Measurements from ENCODE around the gene GNAI3. TPM values are rescaled to one million over a fixed set of nuclear protein-coding genes. Genes with fewer than 3 reads are reported as not detected.
A peak's percentile ranks its signal among the peaks of the same experiment; 100 is the strongest.

Gene GNAI3
- total RNA-seq, 2 experiments from 2014 or later, result 9.4 to 9.6 TPM

DNA sequence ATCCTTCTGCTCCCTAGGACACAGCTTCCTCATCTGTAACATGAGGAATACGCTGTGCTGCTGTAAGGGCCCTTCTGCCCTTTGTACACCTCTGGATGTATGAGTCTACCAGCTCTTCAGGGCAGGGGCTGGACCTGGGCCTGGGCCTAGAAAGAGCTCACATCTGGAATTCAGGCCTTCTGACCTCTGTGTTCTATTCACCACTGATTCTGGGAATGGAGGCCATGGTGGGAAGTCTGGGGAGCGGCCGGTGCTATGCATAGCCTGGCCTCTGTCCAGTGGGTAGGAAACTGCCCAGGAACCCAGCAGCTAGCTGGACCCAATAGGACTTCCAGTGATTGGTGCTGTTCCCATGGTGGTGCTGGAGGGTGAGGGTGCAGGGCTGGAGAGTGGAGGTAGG is 19.7 kb upstream of the GNAI3 start:
- ChIA-PET POLR2A (interaction anchor here (2.2 to 5.2 kb wide), 2 partner anchors 20 to 44 kb away, joined by 7 to 46 read pairs; partner anchors contain the start of genes ATXN7L2 and GNAI3), CTCF (interaction anchor here (2.0 to 17.9 kb wide), 3 partner anchors 13 to 251 kb away, joined by 9 to 779 read pairs (median 57); partner anchors contain the start of genes ATXN7L2 and CYB561D1)
- Mint-ChIP-seq H3K27ac (no peak overlapping the region), H3K36me3 (ENCODE audit: low read depth) (no peaks in the 10 kb centered on the region), H3K9me3 (no peaks in the 10 kb centered on the region), H3K27me3 (peaks cover 13% of the 10 kb centered on the region), H3K4me1 (peaks cover 22% of the 10 kb centered on the region), H3K4me3 (no peak overlapping the region)
- no peak for DNase-seq

DNA sequence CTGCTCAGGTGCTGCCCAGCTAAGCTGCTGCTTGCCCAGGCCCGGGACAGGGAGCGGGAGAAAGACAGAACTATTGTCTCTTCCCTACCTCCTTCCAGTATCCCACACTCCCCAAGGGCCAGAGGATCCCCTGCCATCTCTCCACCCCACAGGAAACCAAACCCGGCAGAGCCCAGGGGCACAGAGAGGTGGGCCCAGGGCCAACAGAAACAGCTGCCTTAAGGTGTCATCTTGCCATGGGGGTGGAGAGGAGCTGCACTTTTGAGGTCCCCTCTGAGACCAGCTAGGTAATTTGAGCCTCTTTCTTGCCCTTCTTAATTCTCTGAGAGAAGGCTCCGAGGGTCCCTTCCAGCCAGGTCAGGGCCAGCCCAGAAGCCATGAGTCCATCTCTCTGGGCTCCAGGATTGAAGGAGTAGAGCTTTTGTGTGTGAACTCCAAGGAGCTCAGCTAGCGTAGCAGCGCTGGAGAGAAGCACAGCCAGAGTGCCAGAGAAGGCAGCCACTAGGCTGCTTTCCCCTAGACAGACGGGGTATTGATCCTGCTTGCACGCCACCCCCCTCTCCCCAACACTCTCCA is 18.4 kb upstream of the GNAI3 start:
- ChIA-PET CTCF (interaction anchor here (0.7 to 17.9 kb wide), 6 partner anchors 11 to 343 kb away, joined by 3 to 779 read pairs (median 8); partner anchors contain the start of genes AMIGO1, ATXN7L2 and CYB561D1), POLR2A (interaction anchor here (0.9 to 5.2 kb wide), 8 partner anchors 10 to 45 kb away, joined by 3 to 46 read pairs (median 10); partner anchors contain the start of genes AMIGO1, ATXN7L2, CYB561D1 and GNAI3)
- Mint-ChIP-seq H3K36me3 (ENCODE audit: low read depth) (no peaks in the 10 kb centered on the region), H3K4me3 (no peak overlapping the region), H3K27me3 (peaks cover 10% of the 10 kb centered on the region), H3K9me3 (no peaks in the 10 kb centered on the region), H3K27ac (no peak overlapping the region), H3K4me1 (peaks cover 22% of the 10 kb centered on the region)
- no peak for DNase-seq

DNA sequence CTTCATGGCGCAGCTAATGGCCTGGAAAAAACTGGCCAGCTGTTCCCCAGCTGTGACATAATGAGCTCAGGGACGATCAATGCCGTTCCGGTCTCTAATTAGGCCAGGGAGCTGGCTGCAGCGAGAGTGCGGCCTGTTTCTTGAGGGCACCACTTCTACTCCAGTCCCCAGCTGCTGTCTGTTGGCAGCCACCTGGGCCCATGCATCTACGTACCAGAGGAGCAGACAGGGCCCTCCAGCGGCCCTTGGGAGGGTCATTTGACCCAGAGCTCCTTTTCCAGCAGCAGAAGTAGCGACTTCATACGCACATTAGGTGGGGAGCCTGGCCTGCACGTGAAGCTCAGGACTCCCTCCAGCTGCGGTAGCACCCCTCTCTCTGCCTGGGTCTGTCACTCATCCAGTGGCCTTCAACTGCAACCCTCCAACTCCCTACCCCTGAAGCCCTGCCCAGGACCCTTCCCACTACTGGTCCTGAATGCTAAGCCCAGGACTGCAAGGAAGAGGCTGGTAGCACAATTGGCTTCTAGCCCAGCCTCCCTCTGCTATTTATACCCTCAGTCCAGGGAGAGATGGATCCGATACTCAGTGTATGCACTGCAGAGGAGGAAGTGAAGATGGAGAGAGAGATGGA is 17.8 kb upstream of the GNAI3 start:
- Mint-ChIP-seq H3K9me3 (no peaks in the 10 kb centered on the region), H3K27ac (no peak overlapping the region), H3K4me3 (no peak overlapping the region), H3K36me3 (ENCODE audit: low read depth) (no peaks in the 10 kb centered on the region), H3K27me3 (peaks cover 10% of the 10 kb centered on the region), H3K4me1 (peaks cover 22% of the 10 kb centered on the region)
- CTCF ChIA-PET, result interaction anchor here (1.5 to 17.9 kb wide), 6 partner anchors 12 to 253 kb away, joined by 3 to 779 read pairs (median 22); partner anchors contain the start of genes AMIGO1, ATXN7L2, CYB561D1 and PSMA5
- POLR2A ChIA-PET, result interaction anchor here (0.9 to 5.2 kb wide), 7 partner anchors 11 to 45 kb away, joined by 3 to 46 read pairs (median 13); partner anchors contain the start of genes AMIGO1, ATXN7L2, CYB561D1 and GNAI3
- DNase-seq, result no peak

DNA sequence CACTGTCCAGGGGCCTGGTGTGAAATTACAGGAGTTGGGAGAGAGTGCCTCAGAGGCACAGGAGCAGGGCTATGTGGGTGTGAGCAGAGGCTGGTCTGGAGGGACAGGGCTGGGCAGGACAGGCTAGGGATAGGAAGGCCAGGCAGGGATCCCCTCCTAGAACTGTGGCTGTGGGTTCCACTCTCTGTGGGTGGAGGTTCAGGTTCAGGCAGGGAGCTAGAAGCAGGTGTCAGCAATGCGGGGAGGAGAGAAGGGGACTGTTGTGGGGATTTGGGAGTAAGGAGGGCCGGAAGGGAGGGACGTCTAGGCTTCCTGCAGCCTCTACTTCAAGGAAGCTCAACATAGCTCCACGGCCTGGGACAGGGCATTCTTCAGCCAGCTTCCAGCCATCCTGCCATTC is 17.0 kb upstream of the GNAI3 start:
- ChIA-PET POLR2A (interaction anchor here (1.0 to 5.2 kb wide), 11 partner anchors 15 to 248 kb away, joined by 3 to 54 read pairs (median 12); partner anchors contain the start of genes AMIGO1, ATXN7L2, CYB561D1 and PSMA5), CTCF (interaction anchor here (0.6 to 17.9 kb wide), 30 partner anchors 9 to 503 kb away, joined by 3 to 779 read pairs (median 8); partner anchors contain the start of genes AHCYL1, AMIGO1, ATXN7L2 and CYB561D1)
- H3K9me3 Mint-ChIP-seq, result no peaks in the 10 kb centered on the region
- DNase-seq, result no peak
- H3K27me3 Mint-ChIP-seq, result peaks cover 5% of the 10 kb centered on the region
- peak overlapping the region; percentile 10 for H3K27ac Mint-ChIP-seq
- peaks cover 22% of the 10 kb centered on the region for H3K4me1 Mint-ChIP-seq
- no peaks in the 10 kb centered on the region for H3K36me3 Mint-ChIP-seq (ENCODE audit: low read depth)
- no peak overlapping the region for H3K4me3 Mint-ChIP-seq

DNA sequence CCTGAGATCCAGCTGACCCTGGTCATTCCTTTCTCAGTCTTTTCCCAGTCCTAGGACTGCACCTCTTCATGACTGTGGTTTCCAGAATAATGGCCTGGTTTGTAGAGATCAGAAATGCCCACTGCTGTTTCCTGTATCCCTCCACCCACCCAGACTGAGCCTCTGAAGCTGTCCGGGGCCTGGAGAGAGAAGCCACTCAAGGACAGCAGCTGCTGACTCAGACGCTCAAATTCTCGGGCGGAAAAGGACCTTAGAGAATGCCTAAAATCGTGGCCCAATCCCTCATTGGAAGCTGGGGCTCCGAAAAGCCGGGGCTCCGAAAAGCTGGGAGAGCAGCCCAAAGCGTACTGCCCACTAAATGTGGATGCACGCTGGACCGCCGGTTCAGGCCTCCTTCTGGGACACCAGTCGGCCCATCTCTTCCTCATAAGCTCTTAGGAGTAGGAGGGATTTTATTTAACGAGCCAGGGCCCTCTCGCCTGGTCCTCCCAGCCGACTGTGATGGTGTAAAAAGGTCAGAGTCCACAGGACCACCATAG is 16.5 kb upstream of the GNAI3 start:
- ChIA-PET POLR2A (interaction anchor here (0.7 to 5.2 kb wide), 16 partner anchors 8 to 269 kb away, joined by 3 to 54 read pairs (median 8); partner anchors contain the start of genes AMIGO1, ATXN7L2, CYB561D1 and GNAI3), CTCF (interaction anchor here (0.6 to 17.9 kb wide), 50 partner anchors 9 to 502 kb away, joined by 3 to 779 read pairs (median 5); partner anchors contain the start of genes AHCYL1, AMIGO1, AMPD2 and ATXN7L2)
- Mint-ChIP-seq H3K4me1 (peaks cover 22% of the 10 kb centered on the region), H3K27ac (no peak overlapping the region), H3K9me3 (no peaks in the 10 kb centered on the region), H3K27me3 (peaks cover 2% of the 10 kb centered on the region), H3K36me3 (ENCODE audit: low read depth) (no peaks in the 10 kb centered on the region), H3K4me3 (peak overlapping the region; percentile 48)
- no peak for DNase-seq

DNA sequence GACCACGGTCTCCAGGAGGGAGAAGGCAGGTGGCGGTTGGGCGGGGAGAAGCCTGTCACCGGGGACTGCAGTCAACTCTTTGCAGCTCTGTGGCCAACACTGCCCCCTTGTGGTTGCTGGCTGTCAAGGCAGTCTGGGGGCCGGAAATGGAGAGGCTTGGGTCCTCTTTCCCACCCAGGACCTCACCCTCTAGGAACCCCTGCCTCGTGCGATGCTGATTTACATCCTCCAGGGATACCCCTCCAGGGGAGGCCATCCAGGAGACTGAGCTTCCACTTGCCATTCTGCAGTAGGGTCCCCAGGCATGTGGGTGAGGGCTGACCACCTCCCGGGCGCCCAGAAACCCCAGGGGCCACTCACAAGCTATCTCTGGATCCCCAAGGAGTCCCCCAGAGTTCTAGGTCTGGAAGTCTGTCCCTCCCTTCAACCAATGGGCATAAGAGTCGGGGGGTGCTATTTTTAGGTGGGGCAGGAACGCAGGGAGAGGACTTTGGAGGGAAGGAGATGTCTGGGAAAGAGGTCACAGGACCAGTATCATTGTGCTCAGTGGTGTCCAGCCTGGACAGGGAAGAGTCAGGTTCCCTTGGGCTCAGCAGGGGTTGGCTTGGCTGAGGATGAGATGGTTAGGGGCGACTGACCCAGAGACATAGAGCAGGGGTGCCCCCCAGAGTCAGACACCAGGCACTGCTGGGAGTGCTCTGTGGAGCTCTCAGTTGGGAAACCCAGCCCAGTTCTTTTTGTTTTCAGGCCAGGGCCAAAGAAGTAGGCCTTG is 15.9 kb upstream of the GNAI3 start:
- peak; percentile 92 for DNase-seq
- Mint-ChIP-seq H3K4me3 (peak overlapping the region; percentile 48), H3K9me3 (no peaks in the 10 kb centered on the region), H3K36me3 (ENCODE audit: low read depth) (no peaks in the 10 kb centered on the region), H3K4me1 (peaks cover 22% of the 10 kb centered on the region), H3K27me3 (no peaks in the 10 kb centered on the region), H3K27ac (peak overlapping the region; percentile 90)
- CTCF ChIA-PET, result interaction anchor here (0.5 to 17.9 kb wide), 59 partner anchors 9 to 502 kb away, joined by 3 to 779 read pairs (median 4); partner anchors contain the start of genes AHCYL1, AMIGO1, AMPD2 and ATXN7L2
- POLR2A ChIA-PET, result interaction anchor here (0.7 to 5.2 kb wide), 17 partner anchors 9 to 270 kb away, joined by 3 to 54 read pairs (median 7); partner anchors contain the start of genes AMIGO1, ATXN7L2, CYB561D1 and GNAI3

DNA sequence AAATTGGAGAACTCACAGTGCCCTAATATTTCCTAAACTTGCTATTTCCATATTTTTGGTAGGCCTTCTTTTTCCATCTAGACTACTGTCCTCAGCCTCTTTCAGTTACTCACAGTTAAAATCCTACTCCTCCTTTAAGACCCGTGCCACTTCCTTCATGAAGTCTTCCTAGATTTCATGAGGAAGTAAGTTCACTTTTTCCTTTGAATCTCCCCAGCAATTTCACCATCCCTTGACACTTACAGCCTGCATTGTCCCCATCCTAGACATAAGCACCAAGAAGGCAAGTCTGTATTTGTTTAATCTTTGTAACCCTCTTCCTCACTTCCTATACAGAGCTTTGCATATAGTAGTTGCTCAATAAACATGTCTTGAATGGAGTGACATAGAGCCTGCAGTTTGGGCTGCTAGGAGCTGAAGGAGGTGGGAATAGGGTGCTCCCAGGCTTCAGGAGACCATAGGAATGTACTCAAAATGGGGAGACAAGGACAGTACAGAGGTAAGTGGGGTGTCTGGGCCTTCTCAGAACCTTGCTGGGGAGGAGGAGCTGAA is 14.0 kb upstream of the GNAI3 start:
- ChIA-PET POLR2A (no interaction called here), CTCF (interaction anchor here (0.6 to 17.9 kb wide), 7 partner anchors 11 to 278 kb away, joined by 3 to 779 read pairs (median 22); partner anchors contain the start of genes ATXN7L2, CYB561D1 and SORT1)
- Mint-ChIP-seq H3K9me3 (no peaks in the 10 kb centered on the region), H3K27me3 (no peaks in the 10 kb centered on the region), H3K4me3 (no peak overlapping the region), H3K27ac (no peak overlapping the region), H3K4me1 (peaks cover 22% of the 10 kb centered on the region), H3K36me3 (ENCODE audit: low read depth) (no peaks in the 10 kb centered on the region)
- no peak for DNase-seq

DNA sequence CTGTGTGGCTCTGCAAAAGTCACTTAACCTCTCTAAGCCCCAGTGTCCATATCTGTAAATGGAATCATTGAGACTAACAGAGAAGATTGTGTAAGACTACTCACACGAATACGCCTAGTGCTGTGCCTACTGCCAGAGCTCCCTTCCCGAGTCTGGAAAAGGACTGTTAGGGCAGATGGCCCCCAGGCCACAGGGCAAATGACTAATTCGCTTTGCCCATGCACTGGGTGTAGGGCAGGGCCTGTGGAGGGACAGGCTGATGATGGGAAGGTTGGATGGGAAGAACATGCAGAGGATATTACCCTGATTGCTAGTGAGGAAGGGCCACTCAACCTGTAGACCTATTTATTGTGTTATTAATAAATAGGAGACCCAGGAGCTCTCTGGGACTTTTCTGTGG is 12.9 kb upstream of the GNAI3 start:
- DNase-seq, result no peak
- Mint-ChIP-seq H3K9me3 (no peaks in the 10 kb centered on the region), H3K36me3 (ENCODE audit: low read depth) (no peaks in the 10 kb centered on the region), H3K27me3 (no peaks in the 10 kb centered on the region), H3K4me1 (peaks cover 22% of the 10 kb centered on the region), H3K4me3 (no peak overlapping the region), H3K27ac (no peak overlapping the region)
- ChIA-PET POLR2A (interaction anchor here (1.1 to 1.3 kb wide), 2 partner anchors 11 to 41 kb away, joined by 3 read pairs; partner anchors contain the start of gene CYB561D1), CTCF (interaction anchor here (7.4 to 17.9 kb wide), 2 partner anchors 9 to 40 kb away, joined by 52 to 779 read pairs; partner anchors contain the start of genes ATXN7L2 and CYB561D1)

DNA sequence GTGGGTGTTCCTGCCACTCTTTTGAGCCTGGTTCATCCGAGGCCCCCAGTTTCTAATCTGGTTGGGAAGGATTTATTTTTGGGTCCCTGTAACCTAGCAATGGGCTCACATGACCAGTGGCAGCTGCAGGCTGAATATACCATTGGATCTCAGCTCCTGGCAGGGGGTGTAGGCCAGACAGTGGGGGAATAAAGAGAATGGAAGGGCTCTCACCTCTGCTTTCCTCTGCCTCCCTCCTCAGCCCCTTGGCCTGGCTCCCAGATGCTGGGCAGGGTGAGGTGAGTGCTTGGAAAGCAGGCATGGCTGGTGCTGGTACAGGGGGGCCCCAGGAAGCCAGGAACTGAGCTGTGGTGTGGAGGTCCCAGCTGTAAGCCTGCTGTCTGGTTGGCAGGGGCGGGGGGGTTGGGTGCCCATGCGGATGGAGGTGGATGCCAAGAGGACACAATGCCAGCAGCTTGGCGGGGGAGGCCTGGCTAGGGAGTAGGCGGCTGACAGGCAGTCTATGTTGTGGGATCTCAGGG is 12.4 kb upstream of the GNAI3 start:
- POLR2A ChIA-PET, result interaction anchor here (1.1 to 1.3 kb wide), 2 partner anchors 10 to 42 kb away, joined by 3 read pairs; partner anchors contain the start of gene CYB561D1
- Mint-ChIP-seq H3K9me3 (no peaks in the 10 kb centered on the region), H3K27me3 (peaks cover under 1% of the 10 kb centered on the region), H3K36me3 (ENCODE audit: low read depth) (no peaks in the 10 kb centered on the region), H3K4me1 (peaks cover 18% of the 10 kb centered on the region), H3K27ac (no peak overlapping the region), H3K4me3 (no peak overlapping the region)
- CTCF ChIA-PET, result interaction anchor here (7.4 to 17.9 kb wide), 2 partner anchors 9 to 41 kb away, joined by 52 to 779 read pairs; partner anchors contain the start of genes ATXN7L2 and CYB561D1
- no peak for DNase-seq

DNA sequence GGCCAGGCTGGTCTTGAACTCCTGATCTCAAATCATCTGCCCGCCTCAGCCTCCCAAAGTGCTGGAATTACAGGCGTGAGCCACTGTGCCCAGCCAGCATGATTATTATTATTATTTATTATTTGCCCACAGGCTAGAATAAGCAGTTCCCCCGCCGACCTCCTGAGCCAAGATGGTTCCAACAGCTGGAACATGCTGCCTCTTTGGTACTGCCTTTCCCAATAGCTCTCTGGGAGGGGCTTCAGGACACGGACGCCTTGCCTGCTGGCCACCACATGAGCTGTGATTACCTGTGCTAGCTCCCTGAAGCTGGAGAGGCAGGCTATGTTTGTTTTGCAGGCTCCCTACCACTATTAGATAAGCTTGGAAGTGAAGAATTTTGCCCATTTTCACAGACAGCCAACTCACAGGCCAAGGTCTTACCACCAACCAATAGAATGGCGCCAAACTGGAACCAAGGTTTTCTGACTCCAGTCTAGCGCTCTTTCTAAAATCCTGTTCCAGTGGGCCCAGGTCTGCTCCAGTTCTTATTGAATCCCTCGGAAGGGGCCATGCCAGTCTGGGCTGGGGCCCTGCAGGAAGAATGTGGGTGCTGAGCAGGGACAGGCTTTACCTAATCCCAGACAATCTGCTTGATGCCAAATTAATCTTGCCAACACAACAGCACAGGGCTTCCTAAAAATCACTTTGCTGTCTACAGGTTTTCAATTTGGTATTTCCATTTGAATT is 10.8 kb upstream of the GNAI3 start:
- H3K27ac Mint-ChIP-seq, result no peak overlapping the region
- DNase-seq, result no peak
- ChIA-PET CTCF (interaction anchor here (1.0 to 17.9 kb wide), 4 partner anchors 7 to 103 kb away, joined by 4 to 779 read pairs (median 38); partner anchors contain the start of genes ATXN7L2, CYB561D1 and GNAI3), POLR2A (interaction anchor here (2.2 kb wide), 1 partner anchor 11 kb away, joined by 7 read pairs; the partner anchor contains the start of gene GNAI3)
- peaks cover 1% of the 10 kb centered on the region for H3K27me3 Mint-ChIP-seq
- no peaks in the 10 kb centered on the region for H3K36me3 Mint-ChIP-seq (ENCODE audit: low read depth)
- H3K9me3 Mint-ChIP-seq, result no peaks in the 10 kb centered on the region
- H3K4me1 Mint-ChIP-seq, result peaks cover 3% of the 10 kb centered on the region
- no peak overlapping the region for H3K4me3 Mint-ChIP-seq

Data from activated CD4-positive, alpha-beta memory T cell treated with anti-CD3 and anti-CD28 coated beads, Interleukin-2, amount 10 ng/mL, durations not matched to agents 7 days and 5 days (primary cell).